Naive thymus-derived CD4-positive, alpha-beta T cell (primary cell): ENCODE measurements around the gene BCAS4. TPM values are rescaled to one million over a fixed set of nuclear protein-coding genes. Genes with fewer than 3 reads are reported as not detected.

Experiments
- ATAC-seq: fragments of 150-1000 bp; cut with Tn5 transposase; 2 replicates; pipeline ENCODE4 v1.10.0; 2021; ENCODE audit warnings: mild to moderate bottlenecking, moderate library complexity
- CTCF ChIA-PET: fragments of 350-600 bp; sonication (Branson Sonifier 250); formaldehyde crosslinking; loops from one replicate; lab custom pipeline; 2021; ENCODE audit warnings: antibody characterized with exemption; lab: Charles Lee
- POLR2A ChIA-PET: fragments of 350-600 bp; sonication (Branson Sonifier 250); formaldehyde crosslinking; loops from one replicate; lab custom pipeline; 2021; ENCODE audit warnings: antibody characterized with exemption, inconsistent platforms; lab: Charles Lee
- DNase-seq, 9 donors: peaks; one replicate each; pipeline versions ENCODE4 v3.0.0 to v3.0.0-alpha.2; 2020 to 2022; ENCODE audit warnings: mixed read lengths in 1 of 9
- H3K27ac ChIP-seq: one replicate; pipeline ENCODE4 v1.7.0; 2013; ENCODE audit warnings: mild to moderate bottlenecking, low read depth, low read length, moderate library complexity
- H3K27me3 ChIP-seq, 2 donors: one replicate each; pipeline ENCODE4 v1.7.0; 2013; ENCODE audit warnings: low read length in 2 of 2, mild to moderate bottlenecking in 2 of 2, moderate library complexity in 2 of 2; ENCODE audit not compliant: control insufficient read depth in 2 of 2, insufficient read depth in 2 of 2
- H3K36me3 ChIP-seq, 3 experiments: 1 replicate in 2 of 3; 2 replicates in 1 of 3; pipeline ENCODE4 v1.7.0; 2013; ENCODE audit warnings: low read length in 3 of 3, mild to moderate bottlenecking in 3 of 3, moderate library complexity in 1 of 3; ENCODE audit not compliant: insufficient read depth in 3 of 3, control insufficient read depth in 2 of 3
- H3K4me1 ChIP-seq, 2 donors: one replicate each; pipeline ENCODE4 v1.7.0; 2013; ENCODE audit warnings: low read length in 2 of 2, mild to moderate bottlenecking in 2 of 2, moderate library complexity in 1 of 2; ENCODE audit not compliant: control insufficient read depth in 2 of 2, insufficient read depth in 2 of 2
- H3K4me3 ChIP-seq: 2 replicates; pipeline ENCODE4 v1.7.0; 2013; ENCODE audit warnings: mild to moderate bottlenecking, low read length
- H3K9me3 ChIP-seq, 3 experiments: 1 replicate in 2 of 3; 2 replicates in 1 of 3; pipeline ENCODE4 v1.7.0; 2013; ENCODE audit warnings: low read length in 3 of 3; ENCODE audit not compliant: control insufficient read depth in 2 of 3
- H3K27ac Mint-ChIP-seq, 9 donors: one replicate each; pipeline ENCODE4 v1.8.0; 2020 to 2022; ENCODE audit warnings: mixed read lengths in 9 of 9, mild to moderate bottlenecking in 8 of 9, moderate library complexity in 5 of 9, inconsistent platforms in 2 of 9
- H3K27me3 Mint-ChIP-seq, 5 donors: one replicate each; pipeline ENCODE4 v1.8.0; 2021 to 2022; ENCODE audit warnings: mixed read lengths in 5 of 5, mild to moderate bottlenecking in 1 of 5
- H3K36me3 Mint-ChIP-seq, 5 donors: one replicate each; pipeline ENCODE4 v1.8.0; 2020 to 2022; ENCODE audit warnings: mixed read lengths in 5 of 5, mild to moderate bottlenecking in 3 of 5, inconsistent platforms in 1 of 5
- H3K4me1 Mint-ChIP-seq, 7 donors: one replicate each; pipeline ENCODE4 v1.8.0; 2020 to 2022; ENCODE audit warnings: mixed read lengths in 7 of 7, mild to moderate bottlenecking in 3 of 7, inconsistent platforms in 1 of 7
- H3K4me3 Mint-ChIP-seq, 10 donors: one replicate each; pipeline ENCODE4 v1.8.0; 2020 to 2022; ENCODE audit warnings: mild to moderate bottlenecking in 10 of 10, mixed read lengths in 10 of 10, moderate library complexity in 6 of 10, inconsistent platforms in 2 of 10
- H3K9me3 Mint-ChIP-seq, 11 donors: one replicate each; pipeline ENCODE4 v1.8.0; 2020 to 2022; ENCODE audit warnings: mixed read lengths in 11 of 11, mild to moderate bottlenecking in 4 of 11, inconsistent platforms in 1 of 11, moderate library complexity in 1 of 11
- intact Hi-C, 2 donors: fragments of 100-400 bp; cut with micrococcal nuclease; formaldehyde crosslinking; loops; one replicate each; pipeline ENCODE4 v1.15.1; 2023
- polyA plus RNA-seq, 2 donors: library from polyadenylated mRNA; unstranded; fragments of 300-500 nt; fragmentation: Illumina TruSeq; gene quantifications; one replicate each; pipeline ENCODE4 v1.2.3, GENCODE V29; 2021
- total RNA-seq, 6 experiments: library from RNA in 5 of 6; stranded (reverse) in 5 of 6; gene quantifications; 1 replicate in 5 of 6; 2 replicates in 1 of 6; pipeline ENCODE4 v1.2.3 and lab custom pipeline; 2021 to 2026

BCAS4 gene
- total and polyA plus RNA-seq, 7 experiments from 2014 or later = 5.5 to 54.0 (median 24.1) TPM

GRCh38 chr20:50919567-50919966, 124.7 kb downstream of the BCAS4 start:
- Mint-ChIP-seq H3K4me3 (peak overlapping the region in 8 of 10 donors; percentile 3 to 55 (median 14)), H3K27me3 (no peaks in the 10 kb centered on the region), H3K36me3 (peaks cover 0 to 19% (median 5%) of the 10 kb centered on the region in 5 donors), H3K4me1 (peaks cover 48 to 95% (median 89%) of the 10 kb centered on the region in 7 donors), H3K27ac (peak overlapping the region in 8 of 9 donors; percentile 11 to 76 (median 62)), H3K9me3 (no peaks in the 10 kb centered on the region)
- no peak for ATAC-seq
- no peaks in the 10 kb centered on the region for H3K9me3 ChIP-seq
- H3K4me3 ChIP-seq = no peak overlapping the region
- peaks cover 40 to 53% of the 10 kb centered on the region in 2 donors for H3K4me1 ChIP-seq
- no peaks in the 10 kb centered on the region for H3K27me3 ChIP-seq
- ChIA-PET POLR2A (no interaction called here), CTCF (interaction anchor here (2.7 kb wide), 1 partner anchor 9 kb away, joined by 11 read pairs; no protein-coding TSS in a partner anchor)
- H3K27ac ChIP-seq = no peak overlapping the region
- no peak for DNase-seq
- intact Hi-C loops = no loop called here
- H3K36me3 ChIP-seq = peaks cover 0 to 2% (median 0%) of the 10 kb centered on the region in 3 experiments

GRCh38 chr20:50920997-50921396, 126.1 kb downstream of the BCAS4 start:
- peaks cover 0 to 27% (median 5%) of the 10 kb centered on the region in 5 donors for H3K36me3 Mint-ChIP-seq
- DNase-seq = peak in 4 of 9 donors; percentile 13 to 40 (median 28)
- POLR2A ChIA-PET = interaction anchor here (0.8 to 1.0 kb wide), 2 partner anchors 10 to 30 kb away, joined by 3 read pairs; partner anchors contain the start of gene ADNP
- H3K4me3 Mint-ChIP-seq = peak overlapping the region in 1 of 10 donors; percentile 38
- peaks cover 0 to 2% (median 0%) of the 10 kb centered on the region in 3 experiments for H3K36me3 ChIP-seq
- intact Hi-C loops = no loop called here
- H3K27ac ChIP-seq = peak overlapping the region; percentile 46
- ATAC-seq = peak; percentile 84
- peaks cover 32 to 52% of the 10 kb centered on the region in 2 donors for H3K4me1 ChIP-seq
- CTCF ChIA-PET = interaction anchor here (2.7 kb wide), 1 partner anchor 8 kb away, joined by 11 read pairs; no protein-coding TSS in a partner anchor
- no peaks in the 10 kb centered on the region for H3K9me3 Mint-ChIP-seq
- peak overlapping the region in 7 of 9 donors; percentile 35 to 86 (median 54) for H3K27ac Mint-ChIP-seq
- H3K9me3 ChIP-seq = no peaks in the 10 kb centered on the region
- H3K4me1 Mint-ChIP-seq = peaks cover 50 to 95% (median 89%) of the 10 kb centered on the region in 7 donors
- H3K27me3 Mint-ChIP-seq = no peaks in the 10 kb centered on the region
- no peaks in the 10 kb centered on the region for H3K27me3 ChIP-seq
- no peak overlapping the region for H3K4me3 ChIP-seq

- no peak for DNase-seq
- H3K27me3 ChIP-seq = no peaks in the 10 kb centered on the region
- no peaks in the 10 kb centered on the region for H3K9me3 Mint-ChIP-seq
- peak overlapping the region in 8 of 9 donors; percentile 13 to 87 (median 63) for H3K27ac Mint-ChIP-seq
- ChIA-PET CTCF (interaction anchor here (0.6 to 11.0 kb wide), 3 partner anchors 7 to 144 kb away, joined by 3 to 147 read pairs (median 11); partner anchors contain the start of gene BCAS4), POLR2A (interaction anchor here (1.0 to 2.1 kb wide), 2 partner anchors 10 to 31 kb away, joined by 3 to 5 read pairs; partner anchors contain the start of gene ADNP)
- peak overlapping the region; percentile 46 for H3K27ac ChIP-seq
- H3K36me3 ChIP-seq = peaks cover 0 to 2% (median 0%) of the 10 kb centered on the region in 3 experiments
- no peak overlapping the region for H3K4me3 ChIP-seq
- intact Hi-C loops = no loop called here
- H3K4me3 Mint-ChIP-seq = peak overlapping the region in 4 of 10 donors; percentile 23 to 38 (median 30)
- no peaks in the 10 kb centered on the region for H3K27me3 Mint-ChIP-seq
- peaks cover 0 to 28% (median 5%) of the 10 kb centered on the region in 5 donors for H3K36me3 Mint-ChIP-seq
- no peaks in the 10 kb centered on the region for H3K9me3 ChIP-seq
- peaks cover 31 to 50% of the 10 kb centered on the region in 2 donors for H3K4me1 ChIP-seq
- H3K4me1 Mint-ChIP-seq = peaks cover 41 to 95% (median 89%) of the 10 kb centered on the region in 7 donors
- no peak for ATAC-seq
Observed at GRCh38 chr20:50921803-50922501, 127.1 kb downstream of the BCAS4 start.

DNA sequence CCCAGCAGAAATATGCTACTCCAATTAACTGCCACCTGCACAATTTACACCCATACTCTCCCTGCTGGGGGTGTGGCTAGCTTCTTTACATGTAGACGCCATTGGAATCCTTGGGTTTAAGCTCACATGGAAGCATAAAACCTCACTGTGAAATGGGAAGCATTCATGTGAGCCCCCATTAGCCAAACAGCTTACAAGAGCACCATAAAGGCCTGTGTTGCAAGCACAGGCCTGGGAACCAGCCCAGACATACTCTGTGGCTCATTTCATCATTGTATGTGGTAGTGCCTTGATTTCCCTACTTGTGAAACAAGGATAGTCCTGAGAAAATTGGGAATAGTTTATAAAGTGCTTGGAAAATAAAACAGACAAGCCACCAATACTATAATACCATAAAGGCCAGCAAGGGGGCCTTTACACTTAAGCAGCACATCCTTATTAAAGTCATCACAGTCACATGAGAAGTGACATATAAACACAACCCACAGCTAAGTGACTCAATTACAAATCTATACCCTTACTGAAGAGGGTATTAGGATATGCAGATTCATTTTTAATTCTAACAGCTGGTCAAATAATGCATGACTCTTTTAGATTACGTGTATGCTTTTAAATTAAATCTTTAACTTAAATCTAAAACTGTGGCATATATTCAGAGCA, 129.5 kb downstream of the BCAS4 start:
- no peak overlapping the region for H3K4me3 ChIP-seq
- no peak for ATAC-seq
- H3K4me1 ChIP-seq = peaks cover 45 to 61% of the 10 kb centered on the region in 2 donors
- Mint-ChIP-seq H3K9me3 (no peaks in the 10 kb centered on the region), H3K36me3 (peaks cover 0 to 36% (median 15%) of the 10 kb centered on the region in 5 donors), H3K4me3 (peak overlapping the region in 3 of 10 donors; percentile 48 to 94 (median 51)), H3K27ac (peak overlapping the region in 4 of 9 donors; percentile 28 to 56 (median 53)), H3K4me1 (peaks cover 44 to 95% (median 89%) of the 10 kb centered on the region in 7 donors), H3K27me3 (no peaks in the 10 kb centered on the region)
- H3K27ac ChIP-seq = no peak overlapping the region
- no peak for DNase-seq
- peaks cover 0 to 2% (median 0%) of the 10 kb centered on the region in 3 experiments for H3K36me3 ChIP-seq
- intact Hi-C loops = loop anchor here in 1 of 2 donors (1.0 kb wide), 1 partner anchor 8 kb away; no protein-coding TSS in a partner anchor
- no peaks in the 10 kb centered on the region for H3K9me3 ChIP-seq
- CTCF ChIA-PET = interaction anchor here (1.4 to 11.0 kb wide), 2 partner anchors 106 to 132 kb away, joined by 3 to 147 read pairs; partner anchors contain the start of gene BCAS4
- H3K27me3 ChIP-seq = no peaks in the 10 kb centered on the region
- POLR2A ChIA-PET = interaction anchor here (0.7 to 2.1 kb wide), 4 partner anchors 7 to 187 kb away, joined by 3 to 5 read pairs (median 3); partner anchors contain the start of genes ADNP and MOCS3

DNA sequence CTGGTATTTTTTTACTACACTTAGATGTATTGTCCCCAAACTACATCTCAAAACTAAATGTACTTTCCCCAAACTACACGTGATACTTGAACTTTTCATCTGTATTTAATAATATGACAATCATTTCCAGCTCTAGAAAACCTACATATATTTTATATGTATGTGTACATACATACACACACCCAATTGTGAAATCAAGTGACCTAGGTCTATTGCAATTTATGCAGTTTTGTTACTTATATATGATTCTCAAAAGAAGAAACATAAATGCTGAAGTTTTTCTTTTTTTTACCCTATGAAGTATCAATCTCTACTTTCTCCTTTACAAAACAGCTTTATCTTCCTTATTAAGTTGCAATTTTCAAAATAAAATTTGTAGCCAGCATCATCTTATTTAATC, 131.7 kb downstream of the BCAS4 start:
- Mint-ChIP-seq H3K9me3 (peaks cover 0 to 3% (median 0%) of the 10 kb centered on the region in 11 donors), H3K27me3 (no peaks in the 10 kb centered on the region), H3K4me1 (peaks cover 45 to 82% (median 77%) of the 10 kb centered on the region in 7 donors), H3K27ac (peak overlapping the region in 3 of 9 donors; percentile 34 to 52 (median 48)), H3K36me3 (peaks cover 0 to 32% (median 16%) of the 10 kb centered on the region in 5 donors), H3K4me3 (peak overlapping the region in 4 of 10 donors; percentile 31 to 94 (median 42))
- Histone ChIP-seq H3K4me1 (peaks cover 44 to 52% of the 10 kb centered on the region in 2 donors), H3K9me3 (no peaks in the 10 kb centered on the region), H3K36me3 (peaks cover 0 to 3% (median 0%) of the 10 kb centered on the region in 3 experiments), H3K27ac (no peak overlapping the region), H3K4me3 (no peak overlapping the region), H3K27me3 (no peaks in the 10 kb centered on the region)
- intact Hi-C loops = no loop called here
- ChIA-PET POLR2A (interaction anchor here (0.5 to 1.4 kb wide), 4 partner anchors 31 to 578 kb away, joined by 3 to 5 read pairs (median 4); no protein-coding TSS in a partner anchor), CTCF (interaction anchor here (11.0 kb wide), 1 partner anchor 134 kb away, joined by 147 read pairs; the partner anchor contains the start of gene BCAS4)
- DNase-seq (no peak), ATAC-seq (no peak)
